ENCODE data around the gene TNPO3. TPM values are rescaled to one million over a fixed set of nuclear protein-coding genes. Genes with fewer than 3 reads are reported as not detected.

TNPO3 gene
- total RNA-seq, 2 experiments from 2014 or later, result 58.4 to 59.3 TPM

DNA sequence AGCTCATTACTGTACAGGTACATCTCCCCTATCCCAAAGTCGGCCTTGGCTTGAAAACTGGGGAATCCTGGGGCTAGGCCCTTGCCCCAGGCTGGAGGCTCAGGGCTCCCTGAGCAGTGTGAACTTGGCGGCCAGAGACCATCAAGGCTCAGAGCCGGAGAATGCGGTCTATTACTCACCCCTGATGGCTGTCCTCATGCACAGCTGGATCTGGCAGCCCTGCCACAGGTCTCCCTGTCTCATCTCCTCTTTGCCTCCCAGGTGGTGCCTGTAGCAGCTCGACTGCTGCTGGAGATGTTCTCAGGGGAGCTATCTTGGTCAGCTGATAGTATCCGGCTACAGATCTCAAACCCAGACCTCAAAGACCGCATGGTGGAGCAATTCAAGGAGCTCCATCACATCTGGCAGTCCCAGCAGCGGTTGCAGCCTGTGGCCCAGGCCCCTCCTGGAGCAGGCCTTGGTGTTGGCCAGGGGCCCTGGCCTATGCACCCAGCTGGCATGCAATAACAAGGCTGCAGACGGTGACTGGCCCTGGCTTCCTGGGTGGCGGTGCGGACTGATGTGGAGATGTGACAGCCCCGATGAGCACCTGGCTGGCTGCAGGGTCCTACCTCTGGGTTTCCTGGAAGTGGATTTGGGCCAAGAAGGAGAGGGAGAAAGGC, 106.5 kb downstream of the TNPO3 start:
- Mint-ChIP-seq H3K27ac (no peak overlapping the region), H3K27me3 (peaks cover 1% of the 10 kb centered on the region), H3K36me3 (ENCODE audit: low read depth) (no peaks in the 10 kb centered on the region), H3K4me1 (ENCODE audit: low read depth) (no peaks in the 10 kb centered on the region), H3K9me3 (no peaks in the 10 kb centered on the region), H3K4me3 (no peak overlapping the region)
- no peak for ATAC-seq
- ChIA-PET CTCF (interaction anchor here (0.8 to 1.9 kb wide), 4 partner anchors 11 to 142 kb away, joined by 3 to 9 read pairs (median 4); partner anchors contain the start of gene IRF5), POLR2A (interaction anchor here (0.6 to 1.5 kb wide), 2 partner anchors 9 to 20 kb away, joined by 3 to 6 read pairs; no protein-coding TSS in a partner anchor)
- DNase-seq, result no peak
- intact Hi-C loops (cut with micrococcal nuclease), result no loop called here
- TF ChIP-seq, protein P1, sequence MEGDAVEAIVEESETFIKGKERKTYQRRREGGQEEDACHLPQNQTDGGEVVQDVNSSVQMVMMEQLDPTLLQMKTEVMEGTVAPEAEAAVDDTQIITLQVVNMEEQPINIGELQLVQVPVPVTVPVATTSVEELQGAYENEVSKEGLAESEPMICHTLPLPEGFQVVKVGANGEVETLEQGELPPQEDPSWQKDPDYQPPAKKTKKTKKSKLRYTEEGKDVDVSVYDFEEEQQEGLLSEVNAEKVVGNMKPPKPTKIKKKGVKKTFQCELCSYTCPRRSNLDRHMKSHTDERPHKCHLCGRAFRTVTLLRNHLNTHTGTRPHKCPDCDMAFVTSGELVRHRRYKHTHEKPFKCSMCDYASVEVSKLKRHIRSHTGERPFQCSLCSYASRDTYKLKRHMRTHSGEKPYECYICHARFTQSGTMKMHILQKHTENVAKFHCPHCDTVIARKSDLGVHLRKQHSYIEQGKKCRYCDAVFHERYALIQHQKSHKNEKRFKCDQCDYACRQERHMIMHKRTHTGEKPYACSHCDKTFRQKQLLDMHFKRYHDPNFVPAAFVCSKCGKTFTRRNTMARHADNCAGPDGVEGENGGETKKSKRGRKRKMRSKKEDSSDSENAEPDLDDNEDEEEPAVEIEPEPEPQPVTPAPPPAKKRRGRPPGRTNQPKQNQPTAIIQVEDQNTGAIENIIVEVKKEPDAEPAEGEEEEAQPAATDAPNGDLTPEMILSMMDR (IDR thresholded peaks at IDR 0.05), result no peak

DNA sequence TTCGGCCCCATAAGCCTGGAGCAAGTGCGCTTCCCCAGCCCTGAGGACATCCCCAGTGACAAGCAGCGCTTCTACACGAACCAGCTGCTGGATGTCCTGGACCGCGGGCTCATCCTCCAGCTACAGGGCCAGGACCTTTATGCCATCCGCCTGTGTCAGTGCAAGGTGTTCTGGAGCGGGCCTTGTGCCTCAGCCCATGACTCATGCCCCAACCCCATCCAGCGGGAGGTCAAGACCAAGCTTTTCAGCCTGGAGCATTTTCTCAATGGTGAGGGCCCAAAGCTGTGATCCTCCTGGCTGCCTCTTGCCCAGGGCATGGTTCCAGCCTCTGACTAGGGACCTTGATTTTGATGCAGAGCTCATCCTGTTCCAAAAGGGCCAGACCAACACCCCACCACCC, 107.1 kb downstream of the TNPO3 start:
- intact Hi-C loops (cut with micrococcal nuclease), result no loop called here
- no peak overlapping the region for H3K4me3 Mint-ChIP-seq
- TF ChIP-seq, protein P1 (IDR thresholded peaks at IDR 0.05), result no peak
- H3K36me3 Mint-ChIP-seq (ENCODE audit: low read depth), result no peaks in the 10 kb centered on the region
- ChIA-PET CTCF (interaction anchor here (0.6 to 1.9 kb wide), 11 partner anchors 9 to 169 kb away, joined by 3 to 9 read pairs (median 3); partner anchors contain the start of gene IRF5), POLR2A (interaction anchor here (0.6 to 1.5 kb wide), 2 partner anchors 9 to 21 kb away, joined by 3 to 6 read pairs; no protein-coding TSS in a partner anchor)
- peaks cover 1% of the 10 kb centered on the region for H3K27me3 Mint-ChIP-seq
- ATAC-seq (no peak), DNase-seq (no peak)
- no peaks in the 10 kb centered on the region for H3K4me1 Mint-ChIP-seq (ENCODE audit: low read depth)
- H3K9me3 Mint-ChIP-seq, result no peaks in the 10 kb centered on the region
- H3K27ac Mint-ChIP-seq, result no peak overlapping the region

DNA sequence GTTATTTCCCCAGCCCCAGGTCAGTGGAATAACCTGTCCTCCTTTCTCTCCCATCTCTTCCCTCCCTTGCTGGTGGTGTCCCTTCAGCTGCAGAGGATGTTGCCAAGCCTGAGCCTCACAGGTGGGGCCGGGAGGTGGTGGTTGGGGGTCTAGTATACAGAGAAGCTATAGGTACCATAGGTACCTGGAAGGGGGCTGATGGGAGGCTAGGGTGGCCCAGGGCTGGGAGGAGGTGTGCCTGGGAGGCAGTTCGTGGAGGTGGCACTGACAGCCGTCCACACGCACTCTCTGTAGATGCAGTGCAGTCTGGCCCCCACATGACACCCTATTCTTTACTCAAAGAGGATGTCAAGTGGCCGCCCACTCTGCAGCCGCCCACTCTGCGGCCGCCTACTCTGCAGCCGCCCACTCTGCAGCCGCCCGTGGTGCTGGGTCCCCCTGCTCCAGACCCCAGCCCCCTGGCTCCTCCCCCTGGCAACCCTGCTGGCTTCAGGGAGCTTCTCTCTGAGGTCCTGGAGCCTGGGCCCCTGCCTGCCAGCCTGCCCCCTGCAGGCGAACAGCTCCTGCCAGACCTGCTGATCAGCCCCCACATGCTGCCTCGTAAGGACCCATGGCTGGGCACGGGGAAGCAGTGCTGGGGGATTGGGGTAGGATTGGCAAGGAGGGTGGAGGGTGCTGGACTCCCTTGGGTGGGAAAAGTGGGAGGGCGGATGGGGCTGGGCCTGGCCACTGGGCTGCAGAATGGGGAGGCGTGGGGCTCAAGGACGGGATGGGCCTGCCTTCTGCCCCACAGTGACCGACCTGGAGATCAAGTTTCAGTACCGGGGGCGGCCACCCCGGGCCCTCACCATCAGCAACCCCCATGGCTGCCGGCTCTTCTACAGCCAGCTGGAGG, 107.7 kb downstream of the TNPO3 start:
- POLR2A ChIA-PET, result interaction anchor here (0.6 to 1.5 kb wide), 3 partner anchors 10 to 21 kb away, joined by 3 to 6 read pairs (median 3); no protein-coding TSS in a partner anchor
- intact Hi-C loops (cut with micrococcal nuclease), result no loop called here
- Mint-ChIP-seq H3K9me3 (no peaks in the 10 kb centered on the region), H3K4me3 (no peak overlapping the region), H3K27me3 (peaks cover 1% of the 10 kb centered on the region), H3K36me3 (ENCODE audit: low read depth) (no peaks in the 10 kb centered on the region), H3K4me1 (ENCODE audit: low read depth) (no peaks in the 10 kb centered on the region), H3K27ac (no peak overlapping the region)
- ATAC-seq, result no peak
- CTCF ChIA-PET, result interaction anchor here (0.6 to 1.9 kb wide), 13 partner anchors 10 to 170 kb away, joined by 3 to 9 read pairs (median 3); partner anchors contain the start of gene IRF5
- TF ChIP-seq, protein P1 (IDR thresholded peaks at IDR 0.05), result peak; percentile 37
- peak; percentile 27 for DNase-seq

DNA sequence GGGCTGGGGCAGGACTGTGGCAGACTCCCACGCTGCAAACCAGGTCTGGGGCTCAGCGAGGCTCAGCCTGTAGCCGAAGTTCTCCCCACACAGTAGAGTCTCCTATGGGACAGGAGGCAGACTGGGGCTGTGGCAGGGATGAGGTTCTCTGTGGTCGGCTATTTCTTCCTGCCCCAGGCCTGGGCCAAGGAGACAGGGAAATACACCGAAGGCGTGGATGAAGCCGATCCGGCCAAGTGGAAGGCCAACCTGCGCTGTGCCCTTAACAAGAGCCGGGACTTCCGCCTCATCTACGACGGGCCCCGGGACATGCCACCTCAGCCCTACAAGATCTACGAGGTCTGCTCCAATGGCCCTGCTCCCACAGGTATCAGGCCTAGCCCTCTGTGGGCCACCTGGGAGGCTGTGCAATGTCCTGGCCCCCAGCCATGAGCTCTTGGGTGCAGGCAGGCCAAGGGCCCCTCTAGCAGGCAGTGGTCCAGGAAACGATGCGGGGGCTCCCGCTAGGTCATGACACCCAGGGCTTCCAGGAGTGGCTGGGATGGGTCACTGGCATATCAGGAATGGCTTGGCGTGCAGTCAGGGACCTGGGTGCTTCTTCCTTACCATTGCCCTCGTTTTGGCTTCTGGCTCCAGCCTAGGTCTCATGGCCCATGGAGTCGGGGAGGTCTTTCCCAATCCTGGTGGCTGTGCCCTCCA, 109.1 kb downstream of the TNPO3 start:
- intact Hi-C loops (cut with micrococcal nuclease), result no loop called here
- no peak for DNase-seq
- CTCF ChIA-PET, result interaction anchor here (0.6 kb wide), 1 partner anchor 13 kb away, joined by 3 read pairs; no protein-coding TSS in a partner anchor
- no peak overlapping the region for H3K4me3 Mint-ChIP-seq
- no peak overlapping the region for H3K27ac Mint-ChIP-seq
- peaks cover 7% of the 10 kb centered on the region for H3K4me1 Mint-ChIP-seq (ENCODE audit: low read depth)
- peaks cover 7% of the 10 kb centered on the region for H3K27me3 Mint-ChIP-seq
- POLR2A ChIA-PET, result no interaction called here
- TF ChIP-seq, protein P1 (IDR thresholded peaks at IDR 0.05), result no peak
- no peaks in the 10 kb centered on the region for H3K36me3 Mint-ChIP-seq (ENCODE audit: low read depth)
- H3K9me3 Mint-ChIP-seq, result no peaks in the 10 kb centered on the region
- ATAC-seq, result no peak

Measured in activated CD8-positive, alpha-beta T cell treated with anti-CD3 and anti-CD28 coated beads for 36 hours (primary cell).